Thyroid gland (tissue), 4 donors: ENCODE measurements around the gene PTPN11.

Experiments used
- POLR2A ChIP-seq, 2 donors: fragments of 450-650 bp; IDR thresholded peaks; one replicate each; pipeline ENCODE4 v1.6.1; 2017; ENCODE audit warnings: antibody characterized with exemption in 2 of 2, mild to moderate bottlenecking in 2 of 2, moderate library complexity in 1 of 2
- TF ChIP-seq, protein P1 (sequence below), 6 experiments: fragments of 200-600 bp in 3 of 6; fragments of 450-650 bp in 3 of 6; sonication (generic) in 3 of 6; IDR thresholded peaks; one replicate each; pipeline ENCODE4 v1.5.1; 2016 to 2019; ENCODE audit warnings: antibody characterized with exemption in 6 of 6, mild to moderate bottlenecking in 2 of 6, inconsistent platforms in 1 of 6, moderate library complexity in 1 of 6

DNA sequence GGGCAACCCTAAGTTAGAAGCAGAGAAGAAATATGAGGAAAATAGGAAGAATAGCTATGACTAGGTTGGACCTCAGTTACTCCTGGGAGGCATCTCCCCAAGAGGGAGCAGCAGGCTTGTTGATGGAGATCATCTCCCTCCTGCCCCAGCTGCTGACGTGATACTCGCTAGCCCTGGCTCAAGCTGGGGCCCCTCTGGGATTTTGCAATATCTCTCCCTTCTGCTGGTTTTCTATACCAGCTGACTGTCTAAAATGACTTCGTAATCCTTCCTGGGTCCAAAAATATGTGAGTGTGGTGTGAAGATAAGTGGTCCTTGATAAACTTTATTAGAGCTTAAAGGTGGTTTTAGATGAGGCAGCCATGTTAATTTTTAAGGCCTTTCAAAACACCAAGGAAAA lies 32.0 kb upstream of the PTPN11 start:
- TF ChIP-seq, protein P1, sequence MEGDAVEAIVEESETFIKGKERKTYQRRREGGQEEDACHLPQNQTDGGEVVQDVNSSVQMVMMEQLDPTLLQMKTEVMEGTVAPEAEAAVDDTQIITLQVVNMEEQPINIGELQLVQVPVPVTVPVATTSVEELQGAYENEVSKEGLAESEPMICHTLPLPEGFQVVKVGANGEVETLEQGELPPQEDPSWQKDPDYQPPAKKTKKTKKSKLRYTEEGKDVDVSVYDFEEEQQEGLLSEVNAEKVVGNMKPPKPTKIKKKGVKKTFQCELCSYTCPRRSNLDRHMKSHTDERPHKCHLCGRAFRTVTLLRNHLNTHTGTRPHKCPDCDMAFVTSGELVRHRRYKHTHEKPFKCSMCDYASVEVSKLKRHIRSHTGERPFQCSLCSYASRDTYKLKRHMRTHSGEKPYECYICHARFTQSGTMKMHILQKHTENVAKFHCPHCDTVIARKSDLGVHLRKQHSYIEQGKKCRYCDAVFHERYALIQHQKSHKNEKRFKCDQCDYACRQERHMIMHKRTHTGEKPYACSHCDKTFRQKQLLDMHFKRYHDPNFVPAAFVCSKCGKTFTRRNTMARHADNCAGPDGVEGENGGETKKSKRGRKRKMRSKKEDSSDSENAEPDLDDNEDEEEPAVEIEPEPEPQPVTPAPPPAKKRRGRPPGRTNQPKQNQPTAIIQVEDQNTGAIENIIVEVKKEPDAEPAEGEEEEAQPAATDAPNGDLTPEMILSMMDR (IDR thresholded peaks at IDR 0.05): no peak
- TF ChIP-seq POLR2A (IDR thresholded peaks at IDR 0.05): no peak
